ENCODE measurements around the gene COX4I1. TPM values are rescaled to one million over a fixed set of nuclear protein-coding genes. Genes with fewer than 3 reads are reported as not detected.

The COX4I1 gene
- total RNA-seq, 1 experiment from 2014 or later, result 618 TPM

- H3K27ac Mint-ChIP-seq (ENCODE audit: low read depth, unreplicated experiment), result no peak overlapping the region
- ChIA-PET CTCF (interaction anchor here (1.0 to 1.7 kb wide), 3 partner anchors 9 to 687 kb away, joined by 3 to 12 read pairs (median 4); no protein-coding TSS in a partner anchor), POLR2A (interaction anchor here (0.6 kb wide), 1 partner anchor 178 kb away, joined by 3 read pairs; no protein-coding TSS in a partner anchor)
- no TSS peak for BruUV-seq (replicated peaks)
- H3K36me3 Mint-ChIP-seq (ENCODE audit: insufficient read depth, unreplicated experiment), result no peaks in the 10 kb centered on the region
- no peak overlapping the region for H3K4me3 Mint-ChIP-seq (ENCODE audit: unreplicated experiment)
- no peaks in the 10 kb centered on the region for H3K4me1 Mint-ChIP-seq (ENCODE audit: insufficient read depth, unreplicated experiment)
- TF ChIP-seq CTCF (IDR thresholded peaks at IDR 0.05; ENCODE audit: unreplicated experiment), result no peak
- H3K27me3 Mint-ChIP-seq (ENCODE audit: insufficient read depth, unreplicated experiment), result peaks cover 74% of the 10 kb centered on the region
- no peak for DNase-seq (ENCODE audit: unreplicated experiment)
- H3K9me3 Mint-ChIP-seq (ENCODE audit: unreplicated experiment), result no peaks in the 10 kb centered on the region
- intact Hi-C loops (cut with micrococcal nuclease), result no loop called here
These were observed 31.3 kb downstream of the COX4I1 start for GRCh38 chr16:85830821-85831220.

- CTCF ChIA-PET, result interaction anchor here (0.7 kb wide), 1 partner anchor 645 kb away, joined by 3 read pairs; no protein-coding TSS in a partner anchor
- Mint-ChIP-seq H3K27me3 (ENCODE audit: insufficient read depth, unreplicated experiment) (peaks cover 75% of the 10 kb centered on the region), H3K27ac (ENCODE audit: low read depth, unreplicated experiment) (no peak overlapping the region), H3K4me3 (ENCODE audit: unreplicated experiment) (no peak overlapping the region), H3K9me3 (ENCODE audit: unreplicated experiment) (no peaks in the 10 kb centered on the region), H3K36me3 (ENCODE audit: insufficient read depth, unreplicated experiment) (no peaks in the 10 kb centered on the region), H3K4me1 (ENCODE audit: insufficient read depth, unreplicated experiment) (no peaks in the 10 kb centered on the region)
- POLR2A ChIA-PET, result interaction anchor here (0.6 kb wide), 1 partner anchor 9 kb away, joined by 3 read pairs; no protein-coding TSS in a partner anchor
- BruUV-seq (replicated peaks), result no TSS peak
- no peak for DNase-seq (ENCODE audit: unreplicated experiment)
- no peak for TF ChIP-seq CTCF (IDR thresholded peaks at IDR 0.05; ENCODE audit: unreplicated experiment)
- intact Hi-C loops (cut with micrococcal nuclease), result no loop called here
These were observed 33.2 kb downstream of the COX4I1 start for GRCh38 chr16:85832570-85833218.

DNA sequence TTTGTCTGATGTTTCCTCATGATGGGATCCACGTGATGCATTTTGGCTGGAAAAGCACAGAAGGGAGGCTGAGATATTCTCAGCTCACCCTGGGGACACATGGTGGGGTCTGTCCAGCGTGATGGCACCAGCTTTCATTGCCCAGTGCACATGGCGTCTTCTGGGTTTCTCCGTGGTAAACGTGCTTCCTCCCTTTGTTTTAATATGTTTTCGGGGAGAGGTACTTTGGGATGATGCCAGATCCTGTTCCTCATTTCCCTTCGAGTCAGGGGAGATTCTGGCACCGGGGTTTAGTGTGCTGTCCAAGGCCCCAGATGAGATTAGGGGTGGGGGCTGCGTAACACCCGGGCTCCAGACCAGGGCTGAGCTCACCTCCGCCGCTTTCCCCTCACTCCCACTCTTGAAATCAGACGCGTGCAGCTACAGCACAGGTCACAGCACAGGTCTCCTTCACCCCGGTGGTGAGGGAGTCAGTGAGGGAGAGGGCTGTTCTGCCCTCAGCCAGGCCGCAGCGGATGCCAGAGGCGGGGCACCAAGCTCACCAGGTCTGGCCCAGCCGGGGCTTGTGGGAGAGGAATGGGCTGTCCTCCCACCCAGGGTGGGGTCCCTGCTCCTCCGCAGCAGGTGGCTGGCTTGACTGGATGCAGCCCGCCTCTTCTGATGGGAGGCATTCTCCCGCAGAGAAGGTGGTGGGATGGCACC, 33.9 kb downstream of the COX4I1 start:
- intact Hi-C loops (cut with micrococcal nuclease), result no loop called here
- Mint-ChIP-seq H3K27ac (ENCODE audit: low read depth, unreplicated experiment) (no peak overlapping the region), H3K4me3 (ENCODE audit: unreplicated experiment) (no peak overlapping the region), H3K9me3 (ENCODE audit: unreplicated experiment) (no peaks in the 10 kb centered on the region), H3K27me3 (ENCODE audit: insufficient read depth, unreplicated experiment) (peaks cover 76% of the 10 kb centered on the region), H3K4me1 (ENCODE audit: insufficient read depth, unreplicated experiment) (no peaks in the 10 kb centered on the region), H3K36me3 (ENCODE audit: insufficient read depth, unreplicated experiment) (no peaks in the 10 kb centered on the region)
- ChIA-PET POLR2A (no interaction called here), CTCF (interaction anchor here (0.7 to 4.0 kb wide), 2 partner anchors 13 to 644 kb away, joined by 3 to 24 read pairs; no protein-coding TSS in a partner anchor)
- DNase-seq (ENCODE audit: unreplicated experiment), result no peak
- no TSS peak for BruUV-seq (replicated peaks)
- no peak for TF ChIP-seq CTCF (IDR thresholded peaks at IDR 0.05; ENCODE audit: unreplicated experiment)

DNA sequence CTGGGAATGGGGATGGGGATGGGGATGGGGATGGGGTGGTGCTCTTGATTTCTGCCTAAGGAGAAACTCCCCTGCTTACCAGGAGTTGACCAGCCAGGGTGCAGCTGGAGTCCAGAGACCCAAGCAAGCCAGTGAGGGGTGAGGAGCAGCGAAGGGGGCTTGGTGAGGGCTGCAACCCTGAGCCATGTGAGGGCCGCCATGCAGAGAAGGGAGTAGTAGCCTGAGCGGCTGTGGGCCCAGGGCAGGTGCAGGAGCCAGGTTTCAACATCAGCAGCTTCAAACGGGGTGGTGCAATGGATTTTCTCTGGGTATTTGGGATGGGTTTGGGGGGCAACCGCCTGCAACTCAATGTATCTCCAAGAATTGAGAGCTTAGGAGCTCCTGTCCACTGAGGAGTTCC, 35.2 kb downstream of the COX4I1 start:
- Mint-ChIP-seq H3K27ac (ENCODE audit: low read depth, unreplicated experiment) (no peak overlapping the region), H3K9me3 (ENCODE audit: unreplicated experiment) (no peaks in the 10 kb centered on the region), H3K4me1 (ENCODE audit: insufficient read depth, unreplicated experiment) (no peaks in the 10 kb centered on the region), H3K36me3 (ENCODE audit: insufficient read depth, unreplicated experiment) (no peaks in the 10 kb centered on the region), H3K27me3 (ENCODE audit: insufficient read depth, unreplicated experiment) (peaks cover 79% of the 10 kb centered on the region), H3K4me3 (ENCODE audit: unreplicated experiment) (no peak overlapping the region)
- no peak for DNase-seq (ENCODE audit: unreplicated experiment)
- no TSS peak for BruUV-seq (replicated peaks)
- no peak for TF ChIP-seq CTCF (IDR thresholded peaks at IDR 0.05; ENCODE audit: unreplicated experiment)
- intact Hi-C loops (cut with micrococcal nuclease), result no loop called here
- ChIA-PET CTCF (interaction anchor here (0.6 to 4.0 kb wide), 3 partner anchors 14 to 187 kb away, joined by 3 to 24 read pairs (median 3); no protein-coding TSS in a partner anchor), POLR2A (interaction anchor here (0.9 kb wide), 1 partner anchor 190 kb away, joined by 3 read pairs; no protein-coding TSS in a partner anchor)

Data from MCF 10A (cell line).